ENCODE data around the gene MRPL36.
"Not testable (repeated sequence)": the region's sequence is repeated elsewhere in the genome, so short reads cannot be mapped to it uniquely, and the experiment has no call there.

Gene MRPL36

DNA sequence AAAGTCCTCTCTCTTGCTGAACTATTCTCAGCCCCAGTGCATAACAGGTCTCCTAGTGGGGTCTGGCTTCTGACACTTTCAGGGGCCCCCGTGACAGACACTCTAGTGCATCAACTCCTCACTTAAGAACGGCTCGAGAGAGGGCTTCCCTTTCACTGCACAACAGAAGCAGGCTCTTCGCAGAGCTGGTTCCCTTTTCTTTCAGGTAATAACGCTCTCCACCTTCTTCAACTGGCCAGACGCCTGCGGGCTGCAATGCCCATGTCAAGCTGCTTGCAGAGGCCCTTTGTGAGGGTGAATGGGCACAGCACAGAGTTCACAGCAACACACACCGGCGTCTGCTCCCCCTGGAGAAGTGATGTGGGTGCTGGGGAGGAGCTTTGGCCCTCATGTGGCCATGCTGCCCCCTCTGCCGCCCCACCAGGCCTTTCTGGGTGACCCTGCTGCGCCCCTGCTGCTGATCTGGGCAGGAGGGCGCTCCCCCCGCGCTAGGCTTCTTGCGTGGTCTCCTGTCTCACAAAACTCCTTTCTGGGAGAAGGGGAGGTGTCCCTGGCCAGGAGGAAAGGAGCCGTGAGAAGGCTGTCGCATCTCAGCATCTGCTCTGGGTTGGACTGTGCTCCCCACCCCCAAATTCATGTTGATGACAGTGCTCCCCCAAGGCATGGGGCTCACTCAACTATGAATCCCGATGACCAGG, 2.4 kb downstream of the MRPL36 start:
- no peak for DNase-seq

DNA sequence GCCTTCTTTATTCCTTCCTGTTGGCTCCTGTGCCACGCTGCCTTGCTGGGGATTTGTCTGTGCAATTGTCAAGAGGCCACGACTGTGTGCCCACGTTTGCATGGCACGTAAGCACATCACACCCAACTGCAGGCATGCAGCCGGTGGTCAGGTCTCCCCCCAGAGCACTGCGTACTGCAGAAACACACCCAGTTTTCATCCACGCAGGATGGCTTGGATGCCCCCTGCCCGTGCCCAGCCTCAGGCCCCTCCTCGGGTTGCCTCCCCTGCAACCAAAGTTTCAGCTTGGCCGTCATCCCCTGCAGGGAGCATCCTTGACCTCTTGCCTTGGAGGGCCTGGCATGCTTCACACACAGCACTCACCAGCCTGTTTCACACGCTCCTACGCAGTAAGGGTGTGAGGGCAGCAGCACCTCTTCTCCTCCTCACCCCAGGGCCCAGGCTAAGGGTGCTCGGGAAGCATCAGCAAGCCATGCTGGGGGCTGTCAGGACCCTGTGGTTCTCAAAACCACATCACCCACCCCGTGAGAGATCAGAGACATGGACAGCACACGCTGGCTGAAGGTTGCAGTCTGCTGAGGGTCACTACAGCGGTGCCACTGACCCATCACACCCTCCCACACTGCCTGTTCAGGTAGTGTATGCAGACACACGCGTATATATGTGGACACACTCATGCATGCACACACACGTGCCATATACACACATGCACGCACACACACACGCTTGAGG, 3.1 kb downstream of the MRPL36 start:
- DNase-seq = no peak

DNA sequence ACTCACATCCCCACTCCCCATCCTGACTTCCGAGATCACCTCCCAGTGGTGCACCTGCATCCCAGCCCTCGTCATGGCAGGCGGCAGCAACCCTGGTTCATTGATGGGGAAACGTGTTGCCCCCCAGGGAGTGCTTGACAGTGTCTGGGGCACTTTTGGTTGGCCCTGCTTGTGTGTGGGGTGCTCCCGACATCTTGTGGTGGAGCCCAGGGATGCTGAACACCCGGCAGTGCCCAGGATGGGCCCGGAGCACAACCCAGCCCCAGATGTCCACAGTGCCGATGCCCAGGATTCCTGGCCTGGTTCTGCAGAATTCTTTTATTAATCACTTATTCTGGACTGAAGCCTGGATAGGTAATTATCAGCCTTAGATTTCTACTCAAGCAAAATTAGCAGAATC, 3.7 kb downstream of the MRPL36 start:
- DNase-seq = no peak

DNA sequence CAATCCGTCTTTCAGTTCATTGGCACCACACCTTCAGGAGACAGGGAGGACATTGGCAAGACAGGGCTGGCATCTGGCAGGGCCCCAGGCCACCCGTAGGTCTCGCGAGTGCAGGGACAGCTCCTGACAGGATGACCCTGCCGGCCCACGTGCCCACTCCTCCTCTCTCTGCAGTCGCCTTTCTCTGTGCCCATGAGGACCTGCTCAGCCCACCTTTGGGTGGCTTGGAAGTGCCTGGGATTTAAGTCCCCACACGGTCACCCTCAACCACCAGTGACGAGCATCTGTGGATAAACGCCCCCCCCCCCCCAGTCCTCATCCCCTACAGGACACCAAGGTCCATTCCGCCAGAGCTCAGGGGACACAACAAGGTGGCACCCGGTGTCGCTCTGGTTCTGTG, 4.1 kb downstream of the MRPL36 start:
- no peak for DNase-seq

DNA sequence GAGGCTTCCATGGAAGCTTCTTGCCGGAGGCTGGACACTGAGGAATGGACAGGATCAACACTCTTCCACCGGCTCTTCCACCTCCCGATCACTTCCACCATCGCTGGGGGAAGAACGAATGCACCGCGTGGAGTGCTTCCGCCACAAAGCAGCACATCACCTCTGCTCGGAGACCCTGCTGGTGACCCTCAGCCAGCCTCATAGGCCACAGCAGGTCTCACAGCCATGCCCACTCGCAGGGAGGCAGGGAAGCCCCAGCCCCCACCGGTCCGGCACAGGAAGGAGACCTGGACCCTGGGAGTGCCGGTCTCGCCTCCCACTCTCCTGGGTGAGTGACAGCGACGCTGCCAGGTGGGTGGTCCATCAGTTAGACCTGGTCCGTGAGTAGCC, 4.7 kb downstream of the MRPL36 start:
- no peak for DNase-seq

DNA sequence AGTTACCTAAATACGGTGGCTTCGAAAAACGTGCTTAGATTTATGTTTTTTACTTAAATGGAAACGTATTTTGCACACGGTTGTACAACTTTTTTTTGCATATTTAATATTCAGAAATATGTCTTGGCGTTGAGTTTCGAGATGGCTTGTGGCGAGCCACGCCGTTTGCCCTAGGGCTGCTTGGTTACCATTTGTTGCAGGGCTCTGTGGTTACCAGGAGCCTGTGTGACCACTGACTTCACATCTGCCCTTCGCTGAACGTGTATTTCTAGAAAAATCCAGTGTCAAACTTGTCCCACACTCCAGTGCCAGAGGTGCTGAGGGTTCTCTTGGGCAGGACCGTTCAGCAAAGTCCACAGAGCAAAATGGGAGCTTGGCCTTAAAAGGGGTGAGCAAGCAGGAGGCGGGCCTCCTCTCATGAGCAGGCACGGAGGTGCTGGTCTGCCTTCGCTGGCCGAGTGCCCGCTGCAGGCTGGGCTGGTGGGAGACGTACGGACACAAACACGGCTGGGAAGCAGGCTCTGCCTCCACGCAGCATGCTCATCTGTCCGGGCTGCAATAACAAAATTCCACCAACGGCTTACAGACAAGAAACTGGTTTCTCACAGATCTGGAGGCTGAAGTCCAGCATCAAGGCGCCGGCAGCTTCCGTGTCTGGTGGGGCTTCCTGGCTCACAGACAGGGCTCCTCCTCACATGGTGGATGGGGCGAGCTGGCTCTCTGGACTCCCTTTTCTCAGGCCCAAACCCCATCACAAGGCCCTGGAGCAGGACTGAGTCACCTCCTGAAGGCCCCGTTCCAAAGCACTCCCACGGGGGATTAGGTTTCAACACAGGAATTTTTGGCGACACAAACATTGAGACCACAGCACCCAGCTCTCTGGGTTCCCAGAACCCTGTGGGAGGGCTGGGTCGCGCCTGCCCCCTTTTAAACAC, 5.4 kb downstream of the MRPL36 start:
- no peak for DNase-seq

DNA sequence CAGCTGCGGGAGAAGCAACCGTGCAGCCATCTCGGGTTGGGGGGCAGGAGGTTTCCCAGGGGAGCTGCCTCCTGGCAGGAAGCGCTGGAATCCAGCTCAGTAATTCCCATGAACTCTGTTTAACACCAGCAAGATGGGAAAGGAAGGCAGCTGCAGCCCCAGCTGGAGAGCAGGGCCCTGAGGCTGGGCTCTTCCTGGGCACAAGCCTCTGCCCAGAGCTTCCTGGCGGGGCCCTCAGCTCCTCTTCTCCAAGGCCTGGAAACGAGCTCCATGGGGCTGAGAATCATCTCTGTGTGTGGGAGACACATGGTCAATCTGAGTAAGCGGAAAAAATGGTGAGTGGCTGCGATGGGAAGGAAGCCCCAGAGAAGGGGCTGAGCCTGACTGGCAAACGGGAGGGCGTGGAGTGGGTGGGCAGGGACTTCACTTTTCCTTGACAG, 6.3 kb downstream of the MRPL36 start:
- DNase-seq = no peak

DNA sequence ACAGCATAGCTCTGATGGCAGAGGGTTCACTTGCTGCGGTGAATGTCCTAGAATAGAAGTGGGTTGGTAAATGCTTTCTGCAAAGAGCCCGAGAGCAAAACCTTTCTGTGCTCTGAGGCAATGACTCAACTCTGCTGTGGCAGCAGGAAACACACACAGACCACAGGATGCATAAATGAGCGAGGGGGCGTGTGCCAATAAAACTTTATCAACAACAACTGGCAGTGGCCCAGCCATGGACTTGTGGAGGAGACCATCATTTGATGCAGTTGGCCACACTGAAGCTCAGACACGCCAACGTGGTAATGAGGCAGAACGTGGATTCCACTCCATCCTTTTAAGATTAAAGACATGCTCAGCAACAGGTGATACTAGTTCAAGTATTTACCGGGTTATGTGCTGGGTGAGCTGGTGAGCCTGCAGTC, 6.8 kb downstream of the MRPL36 start:
- DNase-seq = no peak

DNA sequence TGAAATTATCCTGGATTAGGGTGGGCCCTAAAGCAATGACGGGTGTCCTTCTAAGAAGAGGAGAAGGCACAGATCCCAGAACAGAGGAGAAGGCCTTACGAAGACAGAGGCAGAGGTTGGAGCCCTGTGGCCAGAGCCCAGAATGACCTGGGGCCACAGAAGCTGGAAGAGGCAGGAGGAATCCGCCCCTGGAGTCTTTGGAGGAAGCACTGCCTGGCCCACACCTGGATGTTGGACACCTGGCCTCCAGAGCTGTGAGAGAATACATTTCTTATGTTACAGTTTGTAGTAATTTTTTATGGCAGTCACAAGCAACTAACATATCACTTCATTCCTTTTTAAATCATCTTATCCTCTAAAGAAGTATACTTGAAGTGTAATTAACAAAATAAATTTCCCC, 8.5 kb downstream of the MRPL36 start:
- DNase-seq = no peak

DNA sequence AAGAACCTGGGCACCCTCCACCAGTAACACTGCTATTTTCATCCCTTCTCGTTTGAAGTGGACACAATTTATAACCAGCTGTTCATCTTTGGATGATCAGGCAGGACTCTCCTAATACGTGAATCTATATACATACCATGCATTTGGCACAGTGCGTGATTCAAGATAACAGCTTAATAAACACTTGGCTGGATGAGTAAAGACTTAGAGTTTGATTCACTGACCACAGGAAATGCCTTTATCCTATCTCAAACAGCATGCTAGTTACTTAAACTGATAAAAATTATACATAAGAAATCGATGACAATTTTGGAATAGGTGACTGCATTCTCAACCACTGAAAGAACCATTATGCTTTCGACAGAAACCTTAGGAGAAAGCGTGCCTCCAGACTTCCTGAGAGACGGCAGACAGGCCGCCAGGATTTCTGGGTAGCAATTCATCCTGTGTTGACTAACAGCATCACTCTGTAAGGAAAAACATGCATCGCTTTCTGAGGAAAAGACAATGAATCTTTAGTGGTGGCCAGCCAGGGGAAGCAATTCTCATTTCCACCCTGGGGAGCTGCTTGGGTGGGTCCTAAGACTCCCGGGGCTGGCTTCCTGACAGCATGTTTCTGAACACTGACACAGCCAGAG, 9.7 kb downstream of the MRPL36 start:
- no peak for DNase-seq

DNA sequence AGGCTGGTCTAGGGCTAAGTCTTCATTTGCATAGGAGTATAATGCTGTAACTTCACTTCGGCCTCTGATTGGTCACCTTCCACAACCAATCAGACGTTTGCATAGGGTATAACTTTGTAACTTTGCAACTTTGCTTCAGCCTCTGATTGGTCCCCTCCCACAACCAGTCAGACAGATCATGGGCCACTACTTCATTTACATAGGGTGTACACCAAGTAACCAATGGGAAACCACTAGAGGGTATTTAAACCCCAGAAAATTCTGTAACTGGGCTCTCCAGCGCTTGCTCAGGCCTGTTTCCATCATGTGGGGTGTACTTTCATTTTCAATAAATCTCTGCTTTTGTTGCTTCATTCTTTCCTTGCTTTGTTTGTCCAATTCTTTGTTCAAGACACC, 10.2 kb downstream of the MRPL36 start:
- DNase-seq = not testable (repeated sequence)

DNA sequence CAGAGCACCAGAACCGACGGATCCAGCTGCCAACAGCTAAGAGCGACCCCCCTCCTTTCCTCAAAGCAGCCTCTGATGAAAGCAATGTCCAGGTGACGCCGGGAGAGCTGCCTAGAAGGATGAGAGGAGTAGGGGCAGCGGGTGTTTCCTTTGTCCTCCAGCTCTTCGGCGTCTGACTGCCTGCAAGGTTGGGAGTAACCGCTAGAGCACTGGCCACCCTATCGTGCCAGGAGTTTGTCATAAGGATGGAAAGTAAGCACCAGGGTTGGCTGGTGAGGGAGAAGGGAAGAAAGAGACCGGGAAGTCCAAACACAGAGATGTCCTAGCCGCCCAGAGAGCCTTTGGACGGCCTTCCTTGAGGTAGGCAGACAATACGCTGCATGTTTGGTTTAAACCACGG, 10.8 kb downstream of the MRPL36 start:
- no peak for DNase-seq

DNA sequence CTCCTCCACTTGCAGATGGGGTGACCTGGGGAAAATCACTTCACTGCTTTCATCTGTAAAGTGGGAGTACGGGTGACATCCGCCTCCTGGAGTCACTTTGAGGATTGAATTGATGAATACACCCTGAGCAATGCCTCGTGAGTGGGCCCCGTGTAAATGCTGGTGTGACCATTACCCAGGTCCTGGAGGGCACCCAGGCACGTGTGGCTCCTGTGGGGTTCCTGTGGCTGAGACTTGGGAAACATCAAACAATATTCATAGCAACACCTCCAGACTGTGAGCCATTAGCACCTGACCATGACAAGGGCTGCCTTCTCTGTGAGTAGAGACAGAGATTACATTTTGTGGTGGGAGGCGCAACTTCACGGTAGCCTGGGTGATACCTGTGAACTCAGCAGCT, 11.4 kb downstream of the MRPL36 start:
- DNase-seq = no peak

DNA sequence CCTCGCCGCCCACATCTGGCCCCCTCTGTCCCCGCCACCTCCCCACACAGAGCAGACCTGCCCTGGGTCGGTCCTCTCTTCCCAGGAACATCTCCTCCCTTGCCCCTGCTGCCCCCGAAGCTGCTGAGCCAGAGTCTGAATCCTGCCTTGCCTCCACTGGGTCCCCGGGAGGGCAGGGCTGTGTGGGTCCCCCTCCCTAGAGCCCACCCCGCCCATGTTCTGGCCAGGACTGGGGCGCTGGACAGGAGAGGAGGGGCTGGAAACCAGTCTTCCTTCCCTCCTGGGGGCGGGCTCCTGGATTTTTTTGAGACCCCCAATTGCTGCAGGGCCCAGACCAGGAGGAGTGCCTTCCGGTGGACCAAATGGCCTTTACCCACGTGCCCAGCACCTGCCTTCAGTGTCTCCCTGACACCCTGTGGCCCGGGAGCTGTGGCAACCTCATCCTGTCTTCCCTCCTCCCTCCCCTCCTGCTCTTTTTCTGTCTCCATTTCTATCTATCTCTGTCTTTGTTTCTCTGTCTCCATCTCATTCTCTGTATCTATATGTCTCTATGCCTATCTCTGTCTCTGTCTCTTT, 12.1 kb downstream of the MRPL36 start:
- no peak for DNase-seq

DNA sequence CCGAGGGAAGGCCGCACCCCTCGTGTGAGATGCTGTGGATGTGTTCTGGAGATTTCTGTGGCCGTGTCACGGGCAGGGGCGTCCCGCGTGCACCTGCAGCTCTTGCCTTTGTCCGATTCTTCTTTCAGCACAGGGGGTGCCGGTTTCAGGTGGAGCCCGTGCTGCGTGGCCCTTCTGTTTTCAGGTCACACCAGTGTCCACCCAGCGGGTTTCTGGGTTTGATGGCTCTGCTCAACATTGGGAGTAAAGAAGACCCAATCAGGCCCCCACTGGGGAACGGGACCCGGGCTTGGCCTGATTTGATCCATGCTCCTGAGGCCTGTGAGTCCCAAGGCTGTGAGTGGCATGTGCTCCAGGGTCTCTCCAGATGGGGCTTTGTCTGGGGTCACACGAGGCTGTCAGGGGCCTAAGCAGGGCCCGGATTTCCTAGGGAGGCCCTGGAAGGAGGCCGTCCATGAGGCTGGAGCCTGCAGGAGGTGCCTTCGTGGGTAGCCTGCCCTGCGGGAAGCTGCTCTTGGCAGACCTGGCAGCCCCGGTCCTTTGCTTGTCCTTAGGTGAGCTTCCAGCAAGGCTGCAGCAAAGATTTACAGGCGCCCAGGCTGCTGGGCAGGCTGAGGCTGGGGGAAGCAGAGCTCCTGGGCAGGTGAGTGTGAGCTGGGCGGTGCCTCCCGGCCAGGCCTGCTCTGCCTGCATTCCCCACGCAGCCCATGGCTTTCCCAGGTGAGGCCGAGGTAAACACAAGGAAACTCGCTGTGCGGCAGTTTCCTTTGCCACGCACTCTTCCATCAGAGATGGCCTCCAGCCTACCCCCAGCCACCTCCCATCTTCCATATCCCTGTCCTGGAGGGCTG, 12.8 kb downstream of the MRPL36 start:
- DNase-seq = no peak

DNA sequence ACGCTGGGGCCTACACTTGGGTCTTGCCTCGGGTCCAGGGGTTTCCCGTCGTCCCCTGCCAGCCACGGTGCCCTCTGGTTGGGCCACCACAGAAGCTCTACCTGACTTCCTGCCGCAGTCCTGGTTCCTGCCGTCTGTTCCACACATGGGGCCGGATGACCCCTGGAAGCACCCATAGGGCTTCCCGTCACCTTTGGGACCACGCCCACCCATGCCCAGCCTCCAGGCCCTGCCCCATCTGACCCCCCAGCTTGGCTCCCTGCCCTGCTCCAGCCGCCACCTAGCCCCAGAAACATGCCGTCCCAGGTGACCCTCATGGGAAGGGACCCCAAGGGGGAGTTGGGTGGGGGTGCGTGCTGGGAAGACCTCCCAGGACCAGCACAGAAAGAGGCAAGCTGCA, 13.7 kb downstream of the MRPL36 start:
- DNase-seq = no peak

DNA sequence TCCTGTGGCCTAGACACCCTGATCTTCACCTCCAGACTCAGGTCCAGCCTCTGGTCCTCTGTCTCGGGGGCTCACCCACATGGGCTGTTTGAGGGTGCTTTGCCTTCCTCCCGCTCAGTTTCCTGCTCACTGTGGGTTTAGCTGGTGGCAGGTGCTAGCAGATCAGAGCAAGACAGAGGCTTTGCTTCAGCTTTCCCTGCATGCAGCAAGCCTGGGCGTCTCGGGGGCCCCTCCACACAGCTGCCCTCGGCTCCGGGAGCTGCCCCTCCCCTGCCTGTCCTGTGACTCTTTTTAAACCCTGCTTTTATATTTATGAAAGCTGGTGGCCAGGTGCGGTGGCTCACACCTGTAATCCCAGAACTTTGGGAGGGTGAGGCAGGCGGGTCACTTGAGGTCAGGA, 14.6 kb downstream of the MRPL36 start:
- DNase-seq = no peak

DNA sequence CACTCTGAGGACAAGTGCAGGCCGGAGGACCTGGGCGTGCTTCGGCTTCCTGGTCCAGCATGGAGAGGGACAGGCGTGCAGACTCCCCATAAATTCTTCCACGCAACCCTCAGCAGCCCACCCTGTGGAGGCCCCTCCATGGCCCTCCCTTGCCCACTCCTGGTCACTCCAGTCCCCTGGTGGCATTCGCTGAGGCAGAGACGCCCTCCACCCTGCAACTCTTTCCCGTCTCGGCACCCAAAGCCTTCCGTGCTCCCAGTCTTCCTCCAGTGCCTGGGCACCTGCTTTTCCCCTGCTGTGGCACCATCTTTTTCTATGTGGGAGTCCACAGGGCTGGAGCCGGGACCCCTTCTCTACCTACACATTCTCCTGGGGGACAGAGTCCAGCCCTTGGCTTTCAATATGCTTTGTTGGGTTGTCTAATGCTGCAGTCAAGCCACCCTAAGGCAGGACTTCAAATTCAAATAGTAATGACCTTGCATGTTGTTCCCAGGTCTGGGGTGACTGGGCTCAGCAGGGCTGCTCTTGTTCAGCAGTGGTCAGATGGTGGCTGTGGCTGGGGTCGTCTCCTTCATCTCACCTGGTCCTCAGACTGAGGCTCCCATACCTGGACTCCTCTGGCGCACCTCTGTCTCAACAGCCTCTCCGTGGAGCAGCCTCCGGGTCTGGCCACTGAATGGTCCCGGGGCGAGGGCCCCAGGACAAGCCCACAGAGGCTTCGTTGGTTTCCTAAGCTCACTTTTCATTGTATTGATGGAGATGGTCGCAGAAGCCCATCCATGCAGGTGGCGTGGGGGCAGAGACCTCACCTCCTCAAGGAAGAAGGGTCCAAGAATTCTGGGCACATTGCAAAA, 15.2 kb downstream of the MRPL36 start:
- no peak for DNase-seq

DNA sequence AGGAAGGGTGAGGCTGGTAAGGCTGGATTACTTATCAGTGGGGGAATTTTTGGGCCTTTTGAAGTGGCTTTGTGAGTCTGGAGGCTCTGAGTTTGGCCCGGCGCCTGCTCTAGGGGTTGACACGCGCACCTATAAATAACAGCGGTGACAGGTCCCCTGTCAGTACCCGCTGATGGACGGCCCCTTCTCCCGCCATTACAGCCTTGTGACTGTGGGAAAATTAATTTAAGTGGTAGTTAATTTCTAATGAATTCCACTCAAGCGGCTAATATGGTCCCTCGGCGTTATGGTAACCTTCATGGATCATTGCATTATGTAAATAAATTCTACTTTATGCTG, 16.5 kb downstream of the MRPL36 start:
- DNase-seq = no peak

All from right kidney (tissue), 1 donor.